OCI-M2 (cell line): ENCODE measurements around the gene AKAP7.
"Not testable (repeated sequence)": the region's sequence is repeated elsewhere in the genome, so short reads cannot be mapped to it uniquely, and the experiment has no call there.

Experiments
- DNase-seq: peaks from one replicate; lab custom pipeline; 2025; ENCODE audit not compliant: unreplicated experiment; lab: John Stamatoyannopoulos, UW

The AKAP7 gene

DNA sequence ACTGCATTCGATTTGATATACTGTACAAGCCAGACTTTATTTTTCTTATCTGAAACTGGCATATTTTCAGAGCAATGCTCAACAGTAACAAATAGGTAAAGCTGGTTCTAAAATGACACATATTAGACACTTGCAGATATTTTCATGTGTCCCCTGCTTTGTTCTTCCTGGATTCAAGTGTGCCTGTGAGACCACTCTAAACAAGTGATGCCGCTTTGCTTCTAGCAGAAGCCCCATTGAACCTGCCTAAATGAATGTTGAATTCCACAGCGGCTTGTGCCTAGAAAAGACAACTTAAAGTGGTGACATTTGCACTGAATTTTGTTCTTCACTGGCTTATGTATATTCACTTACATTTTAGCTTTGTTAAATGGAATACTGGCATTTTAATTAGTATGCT lies 115.7 kb downstream of the AKAP7 start:
- DNase-seq, result no peak

DNA sequence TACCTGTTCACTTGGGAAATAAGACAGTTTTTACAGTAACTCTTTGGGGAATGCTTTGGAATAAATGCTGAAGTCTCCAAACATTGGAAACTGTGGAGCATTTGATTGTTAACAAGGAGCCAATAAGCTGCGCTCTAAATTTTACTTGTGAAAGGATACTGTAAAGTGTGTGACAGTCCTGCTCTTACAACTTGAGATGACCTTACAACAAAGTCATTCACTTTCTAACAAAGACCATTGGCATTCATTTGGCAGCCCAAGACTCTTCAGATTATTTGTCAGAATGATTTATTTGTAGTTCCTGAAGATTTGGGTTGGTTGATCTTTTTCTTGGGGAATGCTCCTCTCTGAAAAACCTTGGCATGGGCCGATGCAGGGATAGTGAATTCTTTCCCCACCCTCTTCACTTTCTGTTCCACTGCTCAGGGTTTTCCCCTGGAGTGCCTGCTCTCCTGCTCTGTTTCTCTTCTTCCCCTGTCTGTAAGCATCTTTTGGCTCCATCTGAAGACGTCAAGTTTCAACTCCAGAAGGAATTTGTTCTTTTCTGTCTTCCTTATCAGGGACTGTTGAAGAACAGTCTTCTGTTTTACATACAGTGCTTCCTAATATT lies 116.4 kb downstream of the AKAP7 start:
- no peak for DNase-seq

DNA sequence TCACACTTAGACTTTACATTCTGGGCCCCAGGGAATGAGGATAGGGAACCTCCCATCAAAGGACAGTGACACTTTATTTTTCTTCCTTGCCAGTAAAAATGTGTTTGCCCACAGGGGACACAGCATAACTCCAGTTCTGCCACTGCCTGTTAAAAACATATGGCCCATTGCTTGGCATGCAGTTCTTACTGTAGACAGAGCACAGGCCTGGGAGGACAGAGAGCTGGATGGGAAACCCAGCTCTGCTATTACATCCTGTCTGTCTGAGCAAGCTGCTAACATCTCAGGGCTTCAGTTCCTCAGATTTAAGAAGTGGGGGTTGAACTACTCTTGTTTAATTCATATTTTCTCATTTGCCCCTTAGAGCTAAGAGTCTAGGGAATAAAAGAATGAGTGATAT lies 120.2 kb downstream of the AKAP7 start:
- no peak for DNase-seq

DNA sequence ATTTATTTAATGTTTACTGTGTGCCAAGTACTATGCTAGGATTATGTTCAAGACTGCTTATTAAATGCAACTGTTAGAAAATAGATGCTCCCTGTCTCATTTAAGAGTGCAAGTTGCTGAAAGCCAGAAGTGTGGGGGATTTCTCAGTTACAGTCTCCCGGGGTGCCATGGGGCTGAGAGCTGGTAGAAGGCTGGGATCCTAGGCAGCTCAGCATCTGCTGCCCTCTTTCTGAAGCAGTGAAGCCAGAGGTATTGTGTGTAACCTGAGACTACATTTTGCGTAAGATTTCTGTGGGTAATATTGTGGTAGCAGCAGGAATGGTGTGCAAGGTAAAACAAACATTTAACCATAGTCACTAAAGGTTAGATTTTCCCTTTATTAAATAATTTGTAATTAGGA lies 120.6 kb downstream of the AKAP7 start:
- DNase-seq, result no peak

DNA sequence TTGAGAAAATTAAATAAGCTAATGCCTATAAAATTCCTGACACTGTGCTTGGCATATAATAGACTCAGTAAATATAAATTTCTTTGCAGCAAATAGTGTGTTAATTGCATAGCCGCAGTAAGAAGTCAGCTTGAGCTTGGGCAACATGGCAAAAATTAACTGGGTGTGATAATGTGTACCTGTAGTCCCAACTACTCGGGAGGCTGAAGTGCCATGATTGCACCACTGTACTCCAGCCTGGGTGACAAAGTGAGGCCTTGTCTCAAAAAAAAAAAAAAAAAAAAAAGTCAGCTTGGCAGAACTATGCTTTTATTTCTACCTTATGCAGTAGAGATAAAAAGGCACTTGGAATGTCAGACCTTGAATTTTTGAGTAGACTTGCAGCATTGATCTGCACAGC lies 121.8 kb downstream of the AKAP7 start:
- no peak for DNase-seq

DNA sequence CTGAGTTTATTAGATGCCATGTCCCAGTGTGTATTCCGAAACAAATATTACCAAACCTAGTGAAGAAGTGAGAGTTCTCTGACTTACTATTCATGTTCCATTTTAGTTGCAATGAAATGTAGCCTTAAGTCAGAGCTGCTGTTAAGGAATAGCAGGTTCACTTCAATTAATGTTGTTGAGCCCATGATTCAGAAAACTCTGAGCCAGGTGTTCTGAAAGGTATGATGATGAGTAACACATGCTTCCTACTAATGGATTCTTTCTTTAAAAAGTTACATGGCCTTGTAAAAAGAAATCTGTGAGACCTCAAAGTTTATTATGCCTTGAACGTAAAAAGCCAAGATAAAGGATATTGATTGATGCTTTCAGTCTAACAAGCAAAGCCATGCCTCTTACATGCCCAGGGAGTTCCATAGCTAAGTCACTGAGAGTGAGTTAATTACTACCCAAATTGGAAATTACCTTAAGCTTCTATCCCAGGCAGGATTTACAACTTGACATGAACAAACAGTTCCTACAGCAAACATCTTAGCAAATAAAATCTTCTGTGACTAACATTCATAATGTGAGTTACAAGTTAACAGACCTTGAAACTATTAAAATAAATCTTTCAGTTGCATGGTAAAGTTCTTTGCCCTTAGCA lies 122.9 kb downstream of the AKAP7 start:
- DNase-seq, result no peak

DNA sequence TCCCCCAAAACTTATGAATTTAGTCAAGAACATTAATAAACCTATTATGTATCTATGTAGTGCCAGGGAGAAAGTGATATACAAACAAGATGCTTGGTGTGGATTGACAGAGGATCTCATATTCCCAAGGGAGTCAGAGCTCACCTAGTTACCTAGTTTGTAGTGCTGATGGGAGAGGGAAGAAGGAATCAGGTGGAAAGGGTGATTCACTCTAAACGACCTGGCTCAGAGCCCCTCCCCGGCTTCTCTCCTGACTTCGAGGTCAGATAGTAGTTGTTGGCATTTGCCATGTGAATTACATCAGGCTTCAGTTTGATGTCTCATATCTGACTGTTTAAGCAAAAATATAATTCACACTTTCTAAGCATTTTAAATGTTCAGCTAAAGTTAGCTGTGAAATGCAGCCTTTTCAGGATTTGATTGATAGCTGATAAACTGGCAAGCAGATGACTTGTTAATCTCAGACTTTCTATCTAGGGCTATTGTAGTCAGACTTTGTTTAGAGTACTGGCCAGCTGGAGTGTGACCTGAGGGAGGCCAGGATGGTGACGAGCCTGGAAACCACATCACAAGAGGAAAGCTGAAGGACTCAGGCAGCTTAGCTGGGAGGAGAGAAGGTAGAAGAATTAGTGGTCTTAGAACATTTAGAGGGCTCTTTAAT lies 123.7 kb downstream of the AKAP7 start:
- DNase-seq, result no peak

DNA sequence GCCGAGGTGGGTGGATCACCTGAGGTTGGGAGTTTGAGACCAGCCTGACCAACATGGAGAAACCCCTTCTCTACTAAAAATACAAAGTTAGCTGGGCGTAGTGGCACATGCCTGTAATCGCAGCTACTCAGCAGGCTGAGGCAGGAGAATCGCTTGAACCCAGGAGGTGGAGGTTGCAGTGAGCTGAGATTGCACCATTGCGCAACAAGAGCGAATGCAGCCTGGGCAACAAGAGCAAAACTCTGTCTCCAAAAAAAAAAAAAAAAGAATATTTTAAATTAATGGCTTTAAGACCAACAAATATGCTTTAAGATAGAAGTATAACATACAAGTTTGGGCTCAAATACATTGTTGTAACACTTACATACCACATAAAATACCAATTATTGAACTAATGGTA lies 125.7 kb downstream of the AKAP7 start:
- not testable (repeated sequence) for DNase-seq

DNA sequence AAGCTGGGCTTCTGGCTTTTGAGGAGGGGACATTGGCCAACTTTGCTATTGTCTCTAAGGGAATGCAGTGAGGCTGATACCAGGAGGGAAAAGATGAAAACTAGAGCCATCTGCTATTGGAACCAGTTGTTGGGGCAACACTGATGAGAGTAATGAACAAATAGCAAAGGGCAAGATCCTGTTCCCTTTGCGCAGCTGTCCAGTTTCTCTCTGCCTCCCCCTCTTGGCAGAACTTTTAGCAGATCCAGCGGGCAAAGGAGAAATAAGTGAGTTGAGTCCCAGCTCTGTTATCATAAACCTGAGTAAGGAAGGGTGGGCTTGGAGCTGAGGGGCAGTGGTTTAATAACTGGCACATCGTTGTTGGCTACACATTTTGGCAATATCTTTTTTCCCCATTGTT lies 126.8 kb downstream of the AKAP7 start:
- no peak for DNase-seq

DNA sequence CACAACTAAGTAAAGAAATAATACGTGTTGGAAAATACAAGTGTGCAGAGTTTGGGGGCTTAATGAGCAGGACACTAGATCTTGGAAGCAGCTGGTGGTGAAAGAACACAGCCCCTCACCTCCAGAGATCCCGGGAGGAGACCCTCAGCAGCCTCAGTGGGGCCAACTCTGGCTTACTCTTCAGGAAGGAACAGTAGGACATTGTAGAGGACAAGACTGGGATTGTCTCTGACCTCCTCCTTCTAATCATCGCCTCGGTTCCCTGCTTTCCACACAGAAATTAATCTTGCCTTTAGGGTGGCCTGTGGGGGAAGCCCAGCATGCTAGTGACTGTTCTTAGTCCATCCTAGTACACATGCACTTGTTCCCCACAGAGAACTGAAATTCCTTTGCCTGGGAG lies 130.7 kb downstream of the AKAP7 start:
- DNase-seq, result no peak

DNA sequence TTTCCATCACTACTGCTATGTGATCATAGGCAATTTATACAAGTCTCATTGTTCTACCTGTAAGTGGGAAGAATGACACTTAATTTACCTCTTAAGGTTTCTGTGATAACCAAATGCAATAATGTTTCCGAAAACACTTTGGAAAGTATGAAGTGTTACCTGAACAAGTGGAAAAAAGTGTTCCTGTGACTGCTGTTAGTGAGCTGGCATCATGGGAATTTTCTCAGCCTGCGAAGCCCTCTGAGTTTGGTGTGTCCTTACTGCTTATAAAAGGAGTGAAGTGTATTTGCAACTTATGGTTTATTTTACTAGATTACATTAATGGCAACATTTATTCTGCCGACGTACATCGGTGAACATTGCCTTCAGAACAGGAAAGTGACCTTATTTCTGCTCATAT lies 133.0 kb downstream of the AKAP7 start:
- DNase-seq, result no peak

DNA sequence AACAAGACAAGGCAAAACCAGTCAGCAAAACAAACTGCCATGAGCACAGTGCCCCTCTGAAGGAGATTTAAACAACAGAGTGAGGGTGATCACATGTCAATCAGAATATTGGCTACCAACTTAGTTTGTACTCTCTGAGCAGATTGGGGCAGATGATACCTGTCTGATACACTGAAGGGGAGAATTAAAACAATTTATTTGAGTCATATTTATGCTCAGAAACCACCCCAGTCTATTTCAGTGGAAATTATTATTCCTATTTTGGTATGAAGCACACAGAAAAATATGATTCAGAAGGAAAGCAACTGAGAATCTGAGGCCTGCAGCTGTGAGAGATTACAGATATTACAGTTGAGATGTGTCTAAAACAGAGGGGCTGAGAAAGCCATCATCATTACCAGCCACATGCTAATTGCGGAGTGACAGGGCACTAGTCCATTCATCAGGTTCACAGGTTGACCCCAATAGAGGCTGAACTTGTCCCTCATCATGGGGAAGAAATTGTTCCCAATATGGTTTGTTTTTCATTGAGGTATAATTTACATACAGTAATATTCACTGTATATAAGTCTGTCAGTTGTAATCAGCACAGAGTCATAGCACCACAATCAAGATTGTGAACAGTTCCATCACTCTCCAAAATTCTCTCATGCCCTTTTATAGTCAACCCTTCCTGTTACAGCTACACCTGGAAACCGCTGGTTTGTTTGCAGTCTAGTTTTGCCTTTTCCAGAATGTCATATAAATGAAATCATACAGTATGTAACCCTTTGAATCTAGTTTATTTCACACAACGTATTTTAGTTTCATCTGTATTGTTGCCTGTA lies 134.5 kb downstream of the AKAP7 start:
- DNase-seq, result no peak

DNA sequence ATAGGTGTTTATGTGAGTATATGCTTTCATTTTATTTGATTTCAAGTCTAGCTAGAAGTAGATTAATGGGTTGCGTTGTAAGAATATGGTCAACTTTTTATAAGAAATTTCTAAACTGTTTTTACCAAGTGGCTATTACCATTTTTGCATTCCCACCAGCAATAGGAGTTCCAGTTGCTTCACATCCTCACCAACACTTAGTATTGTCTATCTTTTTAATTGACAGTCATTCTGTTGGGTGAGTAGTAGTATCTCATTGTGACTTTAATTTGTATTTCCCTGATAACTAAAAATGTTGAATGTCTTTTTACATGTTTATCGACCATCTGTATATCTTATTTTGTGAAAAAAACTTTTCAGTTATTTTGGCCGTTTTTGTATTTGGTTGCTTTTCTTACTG lies 135.3 kb downstream of the AKAP7 start:
- no peak for DNase-seq

DNA sequence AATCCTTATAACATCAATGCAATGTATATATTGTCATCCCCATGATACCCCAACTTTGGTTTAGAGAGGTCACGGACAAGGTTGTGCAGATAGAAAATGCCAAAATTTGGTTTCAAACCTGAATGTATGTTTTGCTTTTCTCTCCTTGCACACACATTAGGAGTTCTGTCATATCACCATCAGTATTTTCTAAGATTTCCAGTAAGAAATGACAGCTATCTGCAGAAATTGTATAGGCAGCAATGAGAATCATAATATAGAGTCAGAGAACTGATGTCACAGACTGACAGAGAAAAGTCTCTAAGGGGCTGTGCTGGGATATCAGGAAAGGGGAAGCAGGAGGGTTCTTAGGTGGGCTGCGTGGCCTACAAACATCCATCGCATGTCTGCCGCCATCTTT lies 140.0 kb downstream of the AKAP7 start:
- no peak for DNase-seq

DNA sequence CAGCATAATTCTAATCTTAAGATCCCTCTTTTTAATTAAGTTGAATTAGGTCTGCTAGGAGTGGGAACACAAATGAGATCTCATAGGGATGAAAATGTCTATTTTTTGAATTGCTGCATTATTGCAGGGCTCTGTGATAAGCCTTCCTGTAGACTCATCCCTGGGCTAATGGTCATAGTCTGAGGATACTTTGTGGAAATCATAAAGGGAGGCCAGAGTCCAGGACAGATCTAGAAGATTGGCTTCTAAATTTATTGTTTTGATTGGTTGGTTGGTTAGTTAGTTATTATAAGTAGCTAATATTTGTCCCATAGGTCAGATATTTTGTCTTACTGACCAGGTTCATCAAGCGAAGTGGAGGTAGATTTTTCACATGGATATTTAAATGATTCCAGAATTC lies 142.3 kb downstream of the AKAP7 start:
- DNase-seq, result no peak

DNA sequence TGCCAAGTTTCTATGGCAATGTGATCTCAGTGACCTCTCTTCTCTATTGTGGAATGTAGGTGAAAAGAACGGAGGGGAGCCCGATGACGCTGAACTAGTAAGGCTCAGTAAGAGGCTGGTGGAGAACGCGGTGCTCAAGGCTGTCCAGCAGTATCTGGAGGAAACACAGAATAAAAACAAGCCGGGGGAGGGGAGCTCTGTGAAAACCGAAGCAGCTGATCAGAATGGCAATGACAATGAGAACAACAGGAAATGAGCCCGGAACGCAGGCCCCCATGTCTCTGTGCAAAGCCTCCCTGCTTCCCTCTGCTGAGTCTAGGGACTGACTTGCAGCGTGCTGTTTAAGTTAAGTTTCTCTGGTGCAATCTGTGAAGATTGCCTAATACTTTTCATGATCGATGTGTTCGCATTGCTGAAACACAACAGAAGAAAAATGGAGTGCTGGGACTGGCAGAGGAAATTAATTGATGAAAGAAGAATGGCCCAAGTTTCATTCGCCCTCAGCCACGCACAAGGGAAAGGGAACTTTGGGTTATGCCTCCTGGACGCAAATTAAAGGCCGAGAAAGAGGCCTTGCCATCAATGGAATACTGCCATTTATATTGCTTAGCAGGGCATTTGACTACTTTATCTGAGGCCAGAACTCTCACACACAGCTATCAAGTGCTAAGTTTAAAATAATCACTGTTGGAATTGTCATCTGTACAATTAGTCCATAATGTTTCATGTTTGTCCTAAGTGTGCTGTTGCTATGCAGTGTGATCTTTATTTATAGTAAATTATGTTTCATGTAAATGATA lies 146.4 kb downstream of the AKAP7 start:
- DNase-seq, result no peak

DNA sequence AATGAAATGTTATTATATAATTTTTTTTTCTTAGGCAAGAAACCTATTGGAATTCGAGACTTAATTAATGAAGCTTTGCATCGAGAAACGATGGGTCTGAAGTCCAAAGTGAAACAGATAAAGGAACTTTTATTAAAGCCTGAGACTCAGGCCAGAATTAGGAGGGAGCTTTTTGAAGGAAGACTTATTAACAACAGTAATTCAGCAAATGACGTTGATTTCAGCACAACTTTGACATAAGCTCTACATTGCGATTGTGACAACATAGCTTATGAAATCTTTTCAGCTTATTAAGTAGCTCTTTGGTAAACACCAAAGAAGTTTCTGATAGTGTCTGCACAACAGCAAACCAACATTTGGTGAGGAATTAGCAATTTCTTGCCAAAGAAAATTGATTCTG lies 147.1 kb downstream of the AKAP7 start:
- no peak for DNase-seq

DNA sequence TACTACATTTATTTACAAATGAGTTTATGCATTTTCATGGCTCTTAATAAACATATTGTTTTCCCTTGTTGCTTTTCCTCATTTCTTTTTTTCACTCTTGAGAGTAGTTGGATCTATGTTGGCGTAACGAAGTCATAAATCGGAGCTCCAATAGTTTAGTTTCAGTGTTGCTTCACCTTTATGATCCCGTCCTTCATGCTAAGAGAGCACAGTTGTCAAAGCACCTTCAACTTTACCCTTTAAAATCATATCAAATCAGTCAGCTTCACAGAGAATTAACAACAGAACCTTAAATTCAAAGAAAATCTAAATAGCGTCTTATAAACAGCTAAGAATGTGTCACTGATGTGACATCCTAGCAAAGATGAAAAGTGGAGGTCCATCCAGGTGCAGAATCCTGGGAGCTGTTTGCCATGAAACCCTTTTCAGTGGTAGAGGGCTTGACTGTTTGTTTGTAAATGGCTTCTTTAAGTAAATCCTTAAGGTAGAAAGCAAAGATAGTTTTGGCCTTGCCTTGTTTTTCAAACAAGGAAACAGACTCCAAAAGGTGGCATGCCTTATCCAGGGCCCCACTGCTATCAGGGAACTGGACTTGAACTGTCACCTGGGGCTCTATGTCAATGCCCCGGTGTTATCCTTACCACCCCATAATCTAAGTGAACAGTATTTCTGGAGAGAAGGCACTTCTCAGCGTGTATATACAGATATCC lies 148.4 kb downstream of the AKAP7 start:
- no peak for DNase-seq

DNA sequence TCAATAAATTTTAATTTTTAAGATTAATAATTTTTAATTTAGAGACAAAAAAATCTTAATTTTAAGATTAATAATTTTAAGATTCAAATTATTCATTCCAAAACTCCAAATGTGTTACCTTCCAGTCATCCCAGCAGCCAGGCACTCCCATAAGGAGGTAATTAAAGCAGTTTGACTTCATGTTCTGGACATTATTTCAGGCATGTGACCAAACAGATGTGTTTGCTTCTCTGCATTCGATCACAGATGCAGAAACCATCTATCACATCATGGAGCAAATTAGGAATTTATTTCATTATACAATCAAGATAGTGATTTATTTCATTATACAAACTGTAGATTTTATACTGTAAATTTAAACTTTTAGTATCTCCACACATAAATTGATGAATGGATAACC lies 150.3 kb downstream of the AKAP7 start:
- no peak for DNase-seq

DNA sequence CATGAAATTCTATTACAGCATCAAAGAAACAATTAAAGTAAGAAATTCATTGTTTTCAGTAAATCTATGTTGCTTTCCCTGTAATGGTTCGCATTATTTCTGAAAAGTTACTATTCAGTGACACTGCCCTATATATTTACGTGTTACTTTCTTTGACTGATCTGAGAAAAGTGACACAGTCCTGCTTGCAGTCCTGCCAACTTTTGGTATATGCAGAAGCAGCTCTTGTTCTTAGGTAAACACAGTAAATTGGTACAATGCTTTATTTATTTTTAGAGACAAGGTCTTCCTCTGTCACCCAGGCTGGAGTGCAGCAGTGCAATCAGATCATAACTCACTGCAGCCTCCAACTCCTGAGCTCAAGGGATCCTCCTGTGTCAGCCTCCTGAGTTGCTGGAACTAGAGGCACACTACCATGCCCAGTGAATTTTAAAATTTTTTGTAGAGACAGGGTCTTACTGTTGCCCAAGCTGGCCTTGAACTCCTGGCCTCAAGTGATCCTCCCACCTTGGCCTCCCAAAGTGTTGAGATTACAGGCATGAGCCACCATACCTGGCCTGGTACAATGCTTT lies 151.3 kb downstream of the AKAP7 start:
- DNase-seq, result no peak
